Effector memory CD4-positive, alpha-beta T cell (primary cell): ENCODE measurements around the gene ACD.

Experiments used
- DNase-seq, 3 donors: peaks; one replicate each; pipeline ENCODE4 v3.0.0-alpha.2; 2020
- H3K27ac ChIP-seq: 2 replicates; pipeline ENCODE4 v1.7.0; 2013; ENCODE audit warnings: mild to moderate bottlenecking, low read length, moderate library complexity; ENCODE audit not compliant: insufficient read depth, poor library complexity, severe bottlenecking
- H3K27me3 ChIP-seq: replicated peaks from 2 replicates; pipeline ENCODE4 v1.7.0; 2013; ENCODE audit warnings: mild to moderate bottlenecking, low read length; ENCODE audit not compliant: insufficient read depth, control insufficient read depth, poor library complexity, severe bottlenecking
- H3K36me3 ChIP-seq: 2 replicates; pipeline ENCODE4 v1.7.0; 2013; ENCODE audit warnings: mild to moderate bottlenecking, low read length, moderate library complexity; ENCODE audit not compliant: control insufficient read depth, insufficient read depth
- H3K4me1 ChIP-seq: 2 replicates; pipeline ENCODE4 v1.7.0; 2013; ENCODE audit warnings: low read length, mild to moderate bottlenecking; ENCODE audit not compliant: control insufficient read depth, insufficient read depth, poor library complexity, severe bottlenecking
- H3K4me3 ChIP-seq: 2 replicates; pipeline ENCODE4 v1.7.0; 2013; ENCODE audit warnings: low read length, low read depth, mild to moderate bottlenecking; ENCODE audit not compliant: insufficient read depth, poor library complexity, severe bottlenecking
- H3K9me3 ChIP-seq: 2 replicates; pipeline ENCODE4 v1.7.0; 2013; ENCODE audit warnings: mild to moderate bottlenecking, low read length, moderate library complexity; ENCODE audit not compliant: control insufficient read depth

The ACD gene

DNA sequence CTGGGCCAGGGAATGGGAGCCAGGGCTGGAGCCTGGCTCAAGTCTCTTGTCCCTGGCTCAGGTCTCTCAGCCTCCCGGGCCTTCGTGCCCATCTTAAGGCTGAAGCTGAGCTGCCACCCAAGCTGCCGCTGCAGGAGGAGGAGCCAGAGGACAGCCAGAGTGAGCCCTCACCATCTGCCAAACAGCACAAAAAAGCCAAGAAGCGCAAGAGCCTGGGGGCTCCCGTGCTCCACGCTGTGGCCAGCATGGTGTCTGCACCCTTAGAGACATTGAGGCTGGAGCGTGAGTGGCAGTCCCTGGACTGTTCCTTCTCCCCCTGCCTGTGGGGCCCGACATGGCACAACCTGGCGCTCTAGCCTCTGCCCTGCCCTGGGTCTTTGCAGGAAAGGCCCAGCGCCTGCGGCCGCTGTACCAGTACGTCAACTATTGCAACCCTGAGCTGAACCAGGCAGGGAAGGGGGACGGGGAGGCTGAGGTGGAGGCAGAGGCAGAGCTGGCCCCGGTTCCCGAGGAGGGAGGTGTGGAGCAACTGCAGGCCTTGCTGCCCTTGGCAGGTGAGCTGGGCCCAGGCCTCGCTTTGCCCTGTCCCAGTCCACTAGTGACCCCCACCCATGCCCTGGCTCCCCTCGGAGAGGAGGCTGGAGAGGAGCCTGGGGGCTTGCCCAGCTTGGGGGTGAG, 7.9 kb upstream of the ACD start:
- peak; percentile 69 to 76 (median 73) for DNase-seq
- Histone ChIP-seq H3K27ac (peak overlapping the region; percentile 38), H3K4me3 (peak overlapping the region; percentile 92), H3K36me3 (no peaks in the 10 kb centered on the region), H3K4me1 (peaks cover 20% of the 10 kb centered on the region), H3K9me3 (no peaks in the 10 kb centered on the region), H3K27me3 (no peaks in the 10 kb centered on the region)

DNA sequence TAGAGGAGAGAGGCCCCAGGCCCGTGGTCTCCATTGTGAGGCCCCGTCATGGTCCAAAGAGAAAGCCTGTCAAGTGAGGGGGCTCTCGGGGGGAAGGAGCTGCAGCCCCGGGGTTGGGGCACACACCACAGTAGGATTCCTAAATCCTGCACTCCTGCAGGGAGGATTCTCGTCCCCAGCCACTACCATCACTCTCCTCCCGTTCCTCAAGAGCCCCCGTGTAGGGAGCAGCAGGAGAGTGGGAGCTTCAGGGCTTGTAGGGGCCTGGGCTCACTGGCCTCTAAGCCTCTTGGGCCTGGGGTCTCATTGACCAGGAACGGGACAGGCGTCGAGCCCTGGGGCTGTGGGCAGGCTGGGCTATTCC, 7.4 kb upstream of the ACD start:
- H3K4me3 ChIP-seq: peak overlapping the region; percentile 92
- peaks cover 20% of the 10 kb centered on the region for H3K4me1 ChIP-seq
- H3K27me3 ChIP-seq: no peaks in the 10 kb centered on the region
- no peaks in the 10 kb centered on the region for H3K36me3 ChIP-seq
- DNase-seq: no peak
- H3K27ac ChIP-seq: peak overlapping the region; percentile 67
- H3K9me3 ChIP-seq: no peaks in the 10 kb centered on the region

DNA sequence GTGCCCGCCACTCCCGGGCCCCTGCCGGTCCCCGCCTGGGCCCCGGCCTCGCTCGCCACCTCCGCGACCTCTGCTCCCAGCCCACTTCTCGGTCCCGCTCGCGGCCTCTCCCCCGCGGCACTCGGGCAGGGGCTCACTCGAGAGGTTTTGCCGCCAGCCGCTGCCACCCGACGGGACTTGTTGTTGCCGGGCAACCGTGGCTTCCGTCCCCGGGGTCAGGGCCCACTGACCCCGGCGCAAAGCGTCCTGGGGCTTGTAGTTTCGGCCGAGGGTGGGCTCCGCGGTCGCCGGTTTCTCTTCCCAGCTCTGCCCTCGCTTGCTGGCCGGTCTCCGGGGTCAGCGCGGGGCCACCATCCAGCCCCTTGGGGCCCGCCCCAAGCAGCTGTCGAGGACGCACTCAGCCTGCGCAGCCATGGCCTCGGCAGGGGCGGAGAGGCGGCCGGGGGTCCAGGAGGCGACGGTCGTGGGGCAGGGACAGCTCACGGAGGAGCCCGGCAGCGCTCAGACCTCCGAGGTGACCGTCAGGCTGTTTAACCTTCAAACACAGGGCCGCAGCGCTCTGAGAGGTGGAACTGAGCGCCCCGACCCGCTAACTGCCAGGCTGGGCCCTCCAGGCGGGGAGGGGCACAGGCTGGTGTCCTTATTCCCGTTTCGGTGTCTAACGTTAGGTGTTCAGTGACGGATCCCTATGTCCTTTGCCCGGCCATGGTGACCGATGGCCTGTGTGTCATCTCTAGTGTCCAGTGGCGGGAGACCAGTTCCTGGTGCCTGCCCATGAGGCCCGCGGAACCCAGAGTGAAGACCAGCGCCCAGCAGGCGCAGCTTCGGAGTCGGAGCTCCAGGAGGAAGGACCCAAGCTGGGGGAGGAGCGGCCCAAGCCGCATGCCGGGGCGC, 6.7 kb upstream of the ACD start, which contains the start of the genes C16orf86 and ENKD1:
Gene C16orf86 (plus strand): TSS at position 256 of the 894 bp plus-strand sequence. CDS start 157 bp downstream, at position 413.
Gene ENKD1 (minus strand): TSS at position 192 of the 894 bp plus-strand sequence. CDS start 308 bp downstream, outside the sequence.
- DNase-seq: peak; percentile 62 to 76 (median 65)
- no peaks in the 10 kb centered on the region for H3K36me3 ChIP-seq
- peaks cover 21% of the 10 kb centered on the region for H3K4me1 ChIP-seq
- H3K27ac ChIP-seq: peak within 1 kb of the TSS; percentile 67
- peak within 1 kb of the TSS; percentile 92 for H3K4me3 ChIP-seq
- H3K27me3 ChIP-seq: no peaks in the 10 kb centered on the region
- H3K9me3 ChIP-seq: no peaks in the 10 kb centered on the region

DNA sequence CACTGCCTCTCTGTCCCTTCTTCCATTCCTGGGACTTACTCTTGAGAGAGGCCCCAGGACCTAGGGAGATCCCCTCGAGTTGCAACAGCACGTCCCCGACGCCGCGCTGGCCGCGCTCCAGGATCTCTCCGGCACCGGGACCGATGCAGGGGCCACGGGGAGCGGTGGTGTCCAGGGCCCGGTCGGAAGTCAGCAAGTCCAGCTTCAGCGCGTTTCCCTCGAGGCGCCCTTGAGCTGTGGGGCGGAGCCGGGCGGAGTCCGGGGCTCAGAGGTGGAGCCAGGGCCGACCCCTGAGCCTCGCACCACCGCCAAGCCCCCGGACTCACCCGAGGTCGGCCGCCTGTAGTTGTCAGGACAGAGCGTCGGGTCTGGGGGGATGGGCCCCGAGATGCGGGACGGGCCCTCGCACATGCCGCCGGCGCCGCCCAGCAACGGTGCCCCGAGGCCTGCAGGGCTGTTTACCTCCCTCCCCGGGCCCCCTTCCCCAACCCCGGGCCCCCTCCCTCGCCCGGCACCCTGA, 6.0 kb upstream of the ACD start:
- no peak for DNase-seq
- peak overlapping the region; percentile 67 for H3K27ac ChIP-seq
- H3K4me1 ChIP-seq: peaks cover 28% of the 10 kb centered on the region
- H3K27me3 ChIP-seq: no peaks in the 10 kb centered on the region
- no peaks in the 10 kb centered on the region for H3K36me3 ChIP-seq
- H3K9me3 ChIP-seq: no peaks in the 10 kb centered on the region
- peak overlapping the region; percentile 92 for H3K4me3 ChIP-seq

DNA sequence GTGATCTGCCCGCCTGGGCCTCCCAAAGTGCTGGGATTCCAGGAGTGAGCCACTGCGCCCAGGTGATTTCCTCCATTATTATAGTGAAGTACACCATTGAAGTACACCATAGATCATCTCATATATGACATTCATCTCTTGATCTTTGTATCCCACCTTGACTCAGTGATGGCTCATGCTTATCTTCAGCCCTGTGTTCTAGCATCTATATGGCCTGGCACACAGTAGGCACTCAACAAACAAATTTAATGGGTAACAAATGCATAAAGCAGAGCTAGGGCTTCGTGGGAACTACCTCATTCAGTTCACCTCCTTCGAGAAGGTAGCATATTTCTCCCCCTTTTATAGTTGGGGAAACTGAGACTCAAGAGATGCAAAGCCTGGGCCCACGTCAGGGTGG, 5.5 kb upstream of the ACD start:
- no peak for DNase-seq
- Histone ChIP-seq H3K27ac (no peak overlapping the region), H3K36me3 (no peaks in the 10 kb centered on the region), H3K4me1 (peaks cover 30% of the 10 kb centered on the region), H3K4me3 (peak overlapping the region; percentile 92), H3K27me3 (no peaks in the 10 kb centered on the region), H3K9me3 (no peaks in the 10 kb centered on the region)

DNA sequence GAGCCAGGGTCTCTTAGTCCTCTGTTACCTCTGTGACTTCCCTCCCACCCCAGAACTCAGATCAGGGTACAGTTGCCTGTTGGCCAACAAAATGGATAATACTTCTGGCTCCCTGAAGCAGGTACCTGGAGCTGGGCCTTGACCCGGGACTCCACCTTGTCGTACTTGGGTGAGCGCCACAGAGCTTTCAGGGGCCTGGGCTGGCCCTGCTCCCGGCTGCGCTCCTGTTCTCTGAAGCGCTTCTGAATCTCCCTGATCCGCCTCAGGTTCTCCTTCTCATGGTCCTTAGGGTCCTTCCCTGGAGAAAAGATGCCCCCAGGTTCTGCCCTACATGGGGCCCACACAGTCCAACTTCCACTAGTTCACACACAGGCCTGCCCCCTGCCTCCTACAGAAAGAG, 4.8 kb upstream of the ACD start:
- Histone ChIP-seq H3K4me3 (no peak overlapping the region), H3K27ac (no peak overlapping the region), H3K27me3 (no peaks in the 10 kb centered on the region), H3K4me1 (peaks cover 34% of the 10 kb centered on the region), H3K36me3 (no peaks in the 10 kb centered on the region), H3K9me3 (no peaks in the 10 kb centered on the region)
- no peak for DNase-seq

DNA sequence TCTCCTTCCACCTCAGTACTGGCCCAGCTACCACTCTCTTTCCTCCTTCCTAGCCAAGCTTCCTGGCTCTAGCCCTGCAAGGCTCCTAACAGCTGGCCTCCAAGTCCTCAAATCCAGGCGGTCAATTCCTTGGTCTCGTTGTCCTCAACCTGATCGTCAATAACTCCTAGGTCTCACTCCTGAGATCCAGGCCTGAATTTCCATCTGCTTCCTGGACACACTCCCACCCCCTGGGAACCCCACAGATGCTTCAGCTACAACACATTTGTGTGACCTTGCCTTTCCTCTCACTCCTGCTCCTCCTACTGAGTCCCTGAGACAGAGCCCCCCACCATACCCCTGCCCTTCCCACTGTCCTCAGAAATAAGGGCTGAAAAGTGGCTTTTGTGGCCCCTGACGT, 4.2 kb upstream of the ACD start:
- no peak for DNase-seq

DNA sequence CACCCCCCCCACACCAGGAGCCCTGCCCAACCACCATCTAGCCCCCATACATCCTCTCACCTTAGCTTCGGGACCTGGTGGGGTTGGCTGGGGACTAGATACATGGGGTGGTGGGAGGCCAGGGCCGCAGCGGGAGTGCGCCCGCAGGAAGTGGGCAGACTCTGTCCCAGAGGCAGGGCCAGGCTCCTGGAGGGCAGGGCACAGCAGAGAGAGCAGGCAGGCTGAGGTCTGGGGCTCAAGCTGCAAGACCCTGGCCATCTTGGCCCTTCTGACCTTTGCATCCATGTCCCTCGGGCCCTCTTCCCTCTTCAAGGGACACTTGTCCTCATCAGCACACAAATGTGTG, 3.8 kb upstream of the ACD start:
- Histone ChIP-seq H3K4me3 (no peak overlapping the region), H3K27ac (no peak overlapping the region), H3K4me1 (peaks cover 42% of the 10 kb centered on the region), H3K9me3 (no peaks in the 10 kb centered on the region), H3K36me3 (no peaks in the 10 kb centered on the region), H3K27me3 (no peaks in the 10 kb centered on the region)
- no peak for DNase-seq

More for the DNA sequence above, 4.2 kb upstream of the ACD start:
- H3K36me3 ChIP-seq: no peaks in the 10 kb centered on the region
- H3K27me3 ChIP-seq: no peaks in the 10 kb centered on the region
- H3K4me1 ChIP-seq: peaks cover 39% of the 10 kb centered on the region
- H3K4me3 ChIP-seq: no peak overlapping the region
- H3K27ac ChIP-seq: no peak overlapping the region
- no peaks in the 10 kb centered on the region for H3K9me3 ChIP-seq

DNA sequence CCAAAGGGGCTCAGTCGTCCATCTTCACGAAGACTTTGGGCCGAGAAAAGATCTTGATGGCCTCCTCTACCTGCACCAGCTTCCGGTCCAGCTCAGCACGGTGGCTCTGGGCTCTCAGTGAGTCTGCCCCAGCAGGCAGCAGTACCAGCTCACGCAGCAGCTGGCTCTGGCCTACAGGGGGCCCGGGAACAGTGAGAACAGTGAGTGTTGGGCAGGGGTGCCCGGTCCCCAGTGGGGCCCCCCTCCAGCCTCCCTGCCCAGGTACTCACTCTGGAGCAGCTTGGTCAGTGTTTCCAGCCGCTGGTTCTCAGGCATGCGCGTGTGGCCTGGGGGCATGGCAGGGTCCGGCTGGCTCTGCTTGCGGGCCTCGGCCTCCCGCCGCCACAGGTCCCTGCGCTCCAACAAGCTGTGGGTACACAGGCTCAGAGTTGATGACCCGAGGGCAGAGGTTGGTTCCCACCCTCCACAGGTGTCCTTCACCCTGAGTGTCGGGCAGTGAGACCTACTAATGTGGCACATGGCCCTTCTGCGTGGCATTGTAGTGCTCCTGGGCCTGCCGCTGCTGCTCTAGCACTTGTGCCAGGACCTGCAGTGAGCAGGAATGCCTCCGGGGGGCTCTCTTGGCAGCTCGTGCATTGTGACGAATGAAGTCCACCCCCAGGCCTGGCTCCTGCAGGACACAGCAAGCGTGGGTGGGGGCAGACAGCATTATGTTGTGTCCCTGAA, 3.3 kb upstream of the ACD start:
- Histone ChIP-seq H3K4me3 (no peak overlapping the region), H3K9me3 (no peaks in the 10 kb centered on the region), H3K36me3 (peaks cover 3% of the 10 kb centered on the region), H3K27me3 (no peaks in the 10 kb centered on the region), H3K27ac (no peak overlapping the region), H3K4me1 (peaks cover 46% of the 10 kb centered on the region)
- no peak for DNase-seq
